T follicular helper cell (primary cell): ENCODE measurements around the gene GRM4.

ENCODE experiments used
- DNase-seq: peaks from one replicate; pipeline ENCODE4 v3.0.0-alpha.2; 2020; ENCODE audit warnings: low read depth

The GRM4 gene

DNA sequence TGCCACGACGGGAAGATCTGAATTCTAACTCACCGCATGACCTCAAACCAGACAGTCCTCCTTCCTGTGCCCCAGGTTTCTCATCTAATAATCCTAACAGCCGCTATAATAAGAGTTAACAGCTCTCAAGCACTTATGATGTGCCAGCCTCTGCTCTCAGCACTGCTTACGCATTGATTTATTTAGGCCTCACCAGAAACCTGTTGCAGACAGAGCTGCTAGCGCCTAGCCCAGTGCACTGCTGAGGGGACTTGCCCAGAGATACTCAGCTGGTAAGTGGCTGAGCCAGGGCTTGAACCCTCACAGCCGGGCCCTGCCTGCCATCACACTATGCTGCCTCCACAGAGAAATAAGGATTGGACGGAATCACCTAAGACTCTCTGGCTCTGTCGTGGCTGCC, 37.7 kb downstream of the GRM4 start:
- DNase-seq, result no peak

DNA sequence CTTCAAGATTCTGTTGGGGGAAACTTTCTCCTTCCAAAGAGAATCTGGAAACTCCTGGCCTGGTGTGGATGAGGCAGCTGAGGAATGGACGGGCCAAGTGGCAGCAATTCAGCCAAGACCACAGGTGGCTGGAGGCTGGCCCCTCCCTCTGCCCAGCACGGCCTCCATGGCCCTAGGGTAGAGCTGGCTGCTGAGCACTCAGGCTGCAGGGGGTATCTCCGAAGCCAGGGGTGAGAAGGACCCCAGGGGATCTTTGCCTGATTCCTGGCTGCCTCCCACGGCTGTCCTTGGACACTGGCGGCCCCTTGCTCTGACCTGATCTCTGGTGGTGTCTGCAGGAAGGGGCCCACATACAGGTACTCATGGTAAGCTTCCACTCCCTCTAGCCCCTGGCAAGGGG, 39.0 kb downstream of the GRM4 start:
- DNase-seq, result no peak

DNA sequence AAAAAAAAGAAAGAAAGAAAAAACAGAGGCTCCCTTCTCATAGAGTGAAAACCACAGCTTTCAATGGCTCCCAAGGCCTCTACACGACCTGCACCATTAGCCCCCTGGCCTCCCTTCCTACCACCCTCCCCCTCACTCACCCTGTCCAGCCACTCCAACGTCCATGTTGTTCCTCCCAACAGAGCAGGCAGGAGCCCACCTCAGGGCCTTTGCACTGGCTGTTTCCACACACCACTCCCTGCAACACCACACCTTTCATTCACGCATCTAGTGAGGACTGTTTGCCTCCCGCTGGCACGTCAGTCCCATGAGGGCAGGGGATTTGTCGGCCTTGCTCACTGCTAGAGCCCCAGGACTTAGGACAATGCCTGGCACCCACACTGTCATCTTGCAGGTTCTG, 39.5 kb downstream of the GRM4 start:
- DNase-seq, result no peak

DNA sequence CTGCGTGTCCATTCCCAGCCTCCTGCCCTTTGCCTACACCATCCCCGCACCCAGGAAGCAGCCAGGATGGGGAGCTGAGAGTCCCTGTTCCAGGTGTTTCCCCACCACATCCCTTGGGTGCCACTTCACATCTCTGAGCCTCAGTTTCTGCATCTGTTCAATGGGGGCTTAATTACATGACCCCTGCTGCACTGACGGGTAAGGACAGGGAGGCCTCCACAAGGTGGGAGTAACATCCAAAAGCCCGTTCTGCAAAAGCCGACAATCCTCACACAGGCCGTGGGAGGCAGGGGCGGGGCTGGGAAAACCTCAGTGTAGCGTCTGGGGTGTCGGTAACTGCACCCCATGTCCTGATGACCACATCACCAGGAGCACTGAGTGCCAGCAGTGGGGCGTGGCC, 41.3 kb downstream of the GRM4 start:
- DNase-seq, result no peak

DNA sequence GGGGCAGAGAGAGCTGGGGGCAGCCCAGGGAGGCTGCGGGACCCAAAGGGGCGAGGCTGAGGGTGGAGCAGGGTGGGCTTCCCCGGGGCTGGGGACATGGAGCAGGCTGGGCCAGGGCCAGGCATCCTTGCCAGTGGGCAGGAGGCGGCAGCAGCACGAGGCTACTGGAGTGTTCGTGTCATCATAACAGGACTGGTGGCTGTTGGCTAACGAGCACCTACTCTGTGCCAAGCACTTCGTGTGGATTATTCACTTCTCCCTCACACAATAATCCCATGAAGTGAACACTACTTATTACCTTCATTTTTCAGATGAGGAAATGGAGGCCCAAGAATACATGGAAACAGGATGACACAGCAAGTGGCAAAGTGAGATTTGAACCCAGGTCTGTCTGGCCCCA, 41.7 kb downstream of the GRM4 start:
- DNase-seq, result no peak

DNA sequence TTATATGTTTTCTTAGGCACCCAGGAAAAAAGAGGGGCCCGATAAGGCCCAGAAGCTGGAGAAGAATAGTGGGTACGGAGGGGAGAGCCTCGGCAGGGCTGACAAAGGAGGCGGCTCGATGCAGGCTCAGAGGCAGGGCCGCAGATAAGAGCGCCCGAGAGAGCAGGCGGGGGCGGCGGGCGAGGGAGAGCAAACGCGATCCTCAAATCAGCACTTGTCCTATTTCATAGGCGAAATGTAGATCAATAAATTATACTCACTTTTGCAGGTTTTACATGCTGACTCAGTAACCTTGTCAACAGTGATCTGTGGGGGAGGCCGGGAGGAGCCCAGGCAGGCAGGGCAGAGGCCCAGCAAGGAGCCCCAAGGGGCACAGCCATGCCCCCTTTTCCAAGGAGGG, 42.6 kb downstream of the GRM4 start:
- DNase-seq, result no peak

DNA sequence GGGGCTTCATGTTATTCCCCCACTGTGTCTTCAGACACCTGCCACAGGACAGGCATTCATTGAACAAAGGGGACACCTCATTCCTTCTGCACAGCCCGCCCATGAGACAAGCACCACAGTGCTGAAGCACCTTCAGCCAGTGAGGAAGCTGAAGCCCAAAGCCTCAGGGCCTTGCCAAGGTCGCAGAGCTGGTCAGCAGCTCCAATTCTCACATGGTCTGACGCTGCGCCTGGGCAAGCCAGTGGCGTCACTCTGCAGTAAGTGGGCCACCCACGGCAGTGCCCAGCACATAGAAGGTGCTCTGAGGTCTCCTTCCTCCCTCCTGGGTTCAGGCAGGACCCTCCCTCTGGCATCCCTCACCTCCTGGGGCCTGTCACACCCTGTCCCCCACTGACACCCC, 43.2 kb downstream of the GRM4 start:
- no peak for DNase-seq

DNA sequence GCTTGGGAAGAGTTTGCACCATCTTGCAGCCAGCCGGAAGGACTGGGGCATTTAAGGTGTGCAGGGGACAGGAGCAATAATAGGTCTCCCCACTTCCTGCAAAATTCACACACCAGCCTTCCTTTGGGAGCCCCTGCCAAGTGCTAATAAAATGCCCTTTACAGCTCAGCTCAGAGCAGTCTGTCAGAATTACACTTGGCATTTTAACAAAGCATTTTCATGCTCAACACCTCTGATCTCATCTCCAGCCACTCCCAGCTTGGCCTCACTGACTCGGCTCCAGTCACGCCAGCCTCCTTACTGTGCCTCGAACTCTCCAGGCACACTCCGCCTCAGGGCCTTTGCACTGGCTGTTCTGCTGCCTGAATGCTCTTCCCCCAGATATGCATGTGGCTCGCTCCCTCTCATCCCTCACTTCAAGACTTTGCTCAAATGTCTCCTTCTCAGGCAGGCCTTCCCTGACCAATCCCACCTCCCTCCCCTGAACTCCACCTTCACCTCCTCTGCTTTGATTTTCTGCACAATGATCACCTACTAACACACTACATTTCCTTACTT, 43.7 kb downstream of the GRM4 start:
- DNase-seq, result no peak

DNA sequence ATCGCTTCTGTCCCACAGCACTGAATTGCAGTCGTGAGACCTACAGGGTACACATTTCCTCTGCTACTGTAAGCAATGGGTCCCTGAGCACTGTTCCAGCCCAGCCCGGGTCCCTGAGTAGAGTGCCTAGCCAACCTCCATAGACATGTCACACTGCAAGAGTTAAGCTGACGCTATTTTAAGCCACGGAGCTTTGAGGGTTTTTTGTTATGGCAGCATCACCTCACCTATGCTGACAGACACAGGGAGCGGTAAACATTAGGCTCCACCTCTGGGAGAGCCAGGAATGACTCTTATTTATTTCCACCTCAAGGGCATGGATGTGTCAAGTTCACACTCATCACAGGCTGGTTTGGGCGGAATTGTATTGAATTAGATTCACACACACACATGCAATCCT, 45.1 kb downstream of the GRM4 start:
- no peak for DNase-seq

DNA sequence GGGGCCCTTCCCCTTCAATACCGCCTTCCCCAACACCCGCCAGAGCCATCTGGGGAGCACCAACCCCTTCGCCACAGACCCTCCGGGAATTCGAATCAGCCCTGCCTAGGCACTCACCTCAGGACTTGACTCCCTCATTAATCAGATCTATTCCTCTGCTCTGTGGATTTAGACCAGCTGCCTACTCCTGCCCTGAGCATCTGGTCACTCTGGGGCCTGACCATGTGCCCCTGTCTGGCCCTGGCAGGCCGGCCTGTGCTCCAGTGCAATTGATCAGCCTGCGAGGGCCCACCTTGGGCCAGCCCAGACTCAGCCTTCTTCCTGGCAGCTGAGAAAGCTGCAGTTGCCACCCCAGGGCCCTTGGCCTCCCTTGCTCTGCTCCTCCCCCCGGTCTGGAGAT, 46.0 kb downstream of the GRM4 start:
- DNase-seq, result no peak

DNA sequence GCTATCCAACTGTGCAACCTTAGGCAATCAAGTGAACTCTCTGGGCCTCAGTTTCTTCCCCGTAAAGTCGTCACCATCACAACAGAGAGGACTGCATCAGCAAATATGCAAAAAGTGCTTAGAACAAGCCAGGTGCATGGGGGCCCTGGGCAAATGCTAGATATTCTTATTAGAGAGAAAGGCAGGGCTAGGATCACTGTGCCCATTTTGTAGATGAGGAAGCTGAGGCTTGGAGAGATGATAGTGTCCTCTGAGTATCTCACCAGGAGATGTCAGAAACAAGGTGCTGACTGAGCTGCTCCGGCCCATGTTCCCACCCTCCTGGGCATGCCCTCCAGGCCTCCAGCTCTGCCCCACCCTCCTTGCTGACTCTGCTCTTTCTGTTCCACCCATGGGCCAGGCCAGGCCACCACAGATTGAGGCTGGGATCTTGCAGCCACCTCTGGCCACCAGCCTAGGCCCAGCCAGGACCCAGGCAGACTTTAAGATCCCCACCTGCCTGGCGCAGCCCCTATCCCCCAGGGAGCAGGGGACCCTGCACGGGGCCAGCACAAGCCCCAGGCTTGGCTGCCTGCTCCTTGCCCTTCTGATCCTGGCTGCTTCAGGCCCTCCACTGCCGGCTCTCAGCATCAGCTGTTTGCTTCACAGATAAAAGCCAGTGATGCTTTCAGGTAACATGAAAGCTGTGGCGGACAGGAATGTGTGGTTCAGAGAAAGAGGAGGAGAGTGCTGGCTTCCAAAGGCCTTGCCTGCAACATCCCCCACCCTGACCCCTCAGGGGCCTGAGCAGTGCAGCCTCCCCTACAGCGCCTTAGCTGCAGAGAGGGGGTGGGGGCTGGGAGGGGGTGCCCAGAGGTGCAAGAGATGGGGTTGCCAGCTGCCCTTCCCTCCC, 47.6 kb downstream of the GRM4 start:
- DNase-seq, result no peak

DNA sequence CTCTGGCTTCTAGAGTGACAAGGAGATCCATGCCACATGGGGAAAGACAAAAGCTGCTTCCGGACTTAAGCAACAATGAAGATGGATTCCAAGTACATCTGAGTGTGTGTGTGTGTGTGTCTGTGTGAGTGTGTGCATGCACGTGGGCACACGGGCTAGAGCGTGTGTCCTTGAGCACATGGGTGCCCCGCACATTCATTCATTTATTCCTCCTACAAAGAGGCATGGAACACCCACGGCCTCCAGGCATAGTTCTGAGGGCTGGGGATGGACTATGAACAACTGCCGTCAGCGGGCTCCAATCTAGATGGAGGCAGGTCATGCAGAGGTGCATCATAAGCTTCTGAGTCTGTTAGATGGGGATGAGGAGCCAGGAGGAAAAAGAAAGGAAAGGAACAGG, 49.1 kb downstream of the GRM4 start:
- DNase-seq, result no peak

DNA sequence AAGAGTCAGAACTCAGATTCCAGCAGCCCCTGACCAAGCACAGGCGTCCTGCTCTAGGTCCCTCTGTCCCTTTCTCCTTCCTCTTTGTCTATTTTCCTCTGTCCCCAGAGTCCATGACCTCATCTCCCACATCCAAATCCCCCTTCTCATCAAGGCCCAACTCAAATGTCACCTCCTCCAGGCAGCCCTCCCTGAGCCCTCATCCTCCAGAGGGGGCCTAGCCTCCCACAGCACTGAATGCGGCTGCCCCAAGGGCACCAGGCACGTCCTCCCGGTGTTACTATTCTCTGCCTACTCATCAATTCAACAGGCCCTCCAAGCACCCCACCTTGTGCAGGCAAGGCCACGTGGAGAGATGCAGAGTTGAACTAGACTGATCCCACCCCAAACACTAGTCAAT, 49.7 kb downstream of the GRM4 start:
- no peak for DNase-seq

DNA sequence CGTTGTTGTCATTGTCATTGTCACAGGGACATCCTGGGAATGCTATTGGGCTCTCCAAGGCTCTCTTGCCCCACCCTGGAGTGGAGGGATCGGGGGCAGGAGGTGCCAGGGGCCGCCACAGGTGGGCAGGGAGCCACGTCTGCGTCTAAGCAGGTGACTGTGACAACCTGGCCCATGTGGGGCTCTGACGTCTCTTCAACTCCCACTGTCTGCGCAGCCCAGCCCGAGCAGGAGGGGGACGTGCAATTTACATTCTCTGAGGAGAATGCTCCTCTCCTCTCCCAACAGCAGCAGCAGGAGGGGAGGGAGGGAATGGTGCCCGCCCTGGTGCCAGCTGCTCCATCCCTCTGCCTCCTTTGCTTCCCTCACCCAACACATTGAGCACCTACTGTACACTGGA, 50.1 kb downstream of the GRM4 start:
- no peak for DNase-seq

DNA sequence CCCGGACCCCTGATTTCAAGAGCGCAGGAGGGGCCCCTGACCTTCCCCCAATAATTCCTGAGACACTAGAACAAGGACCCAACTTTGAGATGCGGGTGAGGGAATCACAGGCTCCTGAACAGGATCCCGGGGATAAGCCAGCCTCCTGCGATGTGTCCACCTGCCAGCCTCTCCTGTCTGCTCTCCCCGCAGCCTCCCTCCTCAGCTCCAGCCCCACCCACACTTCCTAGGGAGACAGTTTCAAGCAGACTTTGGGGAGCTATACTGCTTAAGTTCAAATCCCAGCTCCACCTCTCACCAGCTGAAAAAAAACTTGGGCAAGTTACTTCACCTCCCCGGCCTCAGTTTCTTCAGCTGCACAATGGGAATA, 50.8 kb downstream of the GRM4 start:
- DNase-seq, result no peak

DNA sequence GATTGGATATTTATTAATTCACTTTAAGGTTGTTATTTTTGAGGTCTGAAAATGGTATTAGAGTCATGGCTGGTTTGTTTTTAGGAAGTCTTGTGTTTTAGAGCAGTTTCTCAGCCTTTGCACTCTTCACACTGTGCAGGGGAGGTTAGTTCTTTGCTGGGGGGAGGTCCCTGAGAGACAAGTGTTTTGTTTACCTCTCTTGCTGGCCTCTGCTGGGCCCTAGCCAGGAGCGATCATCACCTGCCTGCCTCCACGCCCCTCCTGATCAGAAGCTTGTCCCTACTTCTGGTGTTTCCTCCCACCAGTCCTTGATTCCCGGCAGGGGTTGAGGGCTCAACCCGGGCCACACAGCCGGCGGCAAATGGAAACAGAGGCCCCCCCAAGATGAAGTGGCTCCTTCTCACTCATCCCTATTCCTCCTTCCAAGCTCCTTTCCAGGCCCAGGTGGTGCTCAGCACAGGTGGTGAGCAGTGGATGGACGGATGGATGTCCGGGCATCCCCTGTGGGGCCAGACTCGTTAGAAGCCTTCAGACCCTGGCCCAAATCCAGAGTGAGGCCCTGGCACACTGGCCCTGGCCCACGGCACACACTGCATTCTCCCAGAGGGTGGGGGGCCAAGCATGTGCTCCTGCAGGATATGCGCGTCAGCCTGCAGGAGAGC, 51.3 kb downstream of the GRM4 start:
- no peak for DNase-seq

DNA sequence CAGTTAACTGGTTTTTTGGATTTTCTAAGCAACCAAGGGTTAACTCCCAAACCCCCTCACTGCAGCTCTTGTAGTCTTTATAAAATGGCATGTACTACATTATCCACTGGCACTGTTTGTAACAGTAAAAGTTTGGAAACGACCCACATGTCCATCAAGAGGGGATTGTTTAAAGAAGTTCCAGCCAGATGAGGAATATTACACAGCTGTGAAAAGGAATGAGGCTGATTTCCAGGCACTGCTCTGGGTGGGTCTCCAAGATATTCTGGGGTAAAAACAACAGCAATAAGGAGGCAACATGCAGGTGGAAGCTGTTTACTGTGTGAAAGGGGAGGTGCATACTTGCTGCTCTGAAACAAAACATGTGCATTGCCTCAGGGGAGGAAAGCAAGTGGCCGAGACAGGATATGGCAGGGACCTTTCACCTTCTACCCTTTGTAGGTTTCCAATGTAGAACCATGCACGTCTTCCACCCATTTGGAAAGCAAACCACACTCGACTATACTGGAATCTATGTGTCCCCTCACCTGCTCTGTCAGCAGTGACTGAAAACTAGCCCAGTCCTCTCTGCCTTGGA, 51.9 kb downstream of the GRM4 start:
- DNase-seq, result no peak

DNA sequence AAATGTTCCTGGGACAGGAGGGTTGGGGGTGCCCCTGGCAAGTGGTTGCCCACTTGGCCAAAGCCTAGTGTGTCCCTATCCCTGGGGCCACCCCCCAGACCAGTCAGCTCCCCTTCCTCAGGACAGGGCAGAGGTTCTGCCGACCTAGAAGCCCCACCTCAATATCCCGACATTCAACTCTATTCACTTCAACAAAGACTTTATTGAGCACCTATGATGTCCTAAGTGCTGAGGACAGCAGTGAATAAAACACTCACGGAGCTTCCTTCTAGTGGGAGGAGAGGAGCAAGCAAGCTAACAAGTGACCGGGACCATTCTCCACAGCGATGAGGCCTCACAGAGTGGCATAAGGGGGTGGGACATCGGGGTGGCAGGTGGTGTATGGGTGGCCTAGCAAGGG, 52.7 kb downstream of the GRM4 start:
- DNase-seq, result no peak

DNA sequence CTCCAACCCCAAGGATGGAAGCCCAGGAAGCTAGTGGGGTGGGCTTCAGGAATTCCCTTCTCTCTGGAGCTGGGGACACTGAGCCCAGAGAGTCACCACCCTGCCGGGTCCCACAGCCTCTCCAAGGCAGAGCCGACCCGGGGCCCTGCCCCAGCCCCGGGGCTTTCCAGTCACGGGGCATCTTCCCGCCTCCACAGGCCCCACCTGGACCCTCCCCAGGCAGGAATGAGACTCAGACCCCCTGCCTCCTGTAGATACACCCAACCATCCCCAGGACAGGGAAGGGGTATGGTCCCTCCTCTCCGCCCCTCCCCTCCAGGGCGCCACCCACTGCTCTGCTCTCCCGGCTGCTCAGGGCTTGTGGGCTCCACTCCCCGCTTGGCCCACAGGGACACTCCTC, 53.3 kb downstream of the GRM4 start:
- DNase-seq, result no peak

DNA sequence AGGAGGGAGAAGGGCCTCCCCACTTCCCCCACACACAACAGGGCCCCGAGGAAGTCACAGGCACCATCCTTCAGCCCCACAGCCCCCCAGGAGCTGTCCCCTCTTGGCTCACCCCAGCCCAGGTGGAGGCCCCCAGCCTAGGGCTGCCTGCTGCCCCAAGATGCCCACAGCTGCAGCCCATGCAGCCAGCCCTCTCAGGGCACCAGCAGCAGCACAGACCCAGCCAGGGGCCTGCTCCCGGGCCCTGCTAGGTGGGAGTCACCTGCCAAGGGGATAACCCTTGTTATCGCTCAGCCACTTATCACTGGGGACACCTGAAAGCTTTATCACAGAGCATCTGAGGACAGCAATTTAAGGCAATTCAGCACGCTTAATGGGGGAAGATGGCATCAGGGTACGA, 55.0 kb downstream of the GRM4 start:
- no peak for DNase-seq

DNA sequence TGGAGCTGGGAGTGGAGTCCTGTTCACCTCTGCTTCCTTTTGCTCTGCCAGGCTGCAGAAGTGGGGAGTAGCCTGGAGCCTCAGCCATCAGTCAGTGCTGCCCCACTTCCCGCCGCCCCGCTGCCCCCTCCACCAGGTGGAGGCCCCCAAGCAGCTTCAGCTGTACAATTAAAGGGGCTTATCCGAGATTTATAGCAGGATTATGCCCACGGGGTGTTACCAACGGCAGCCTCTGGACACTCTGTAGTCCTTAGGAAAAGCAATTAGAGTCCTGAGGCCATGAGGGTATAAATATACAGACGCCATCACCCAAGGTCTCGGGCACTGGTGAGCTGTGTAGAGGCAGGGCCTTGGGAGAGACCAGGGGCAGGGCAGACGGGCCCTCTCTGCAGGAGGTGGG, 55.4 kb downstream of the GRM4 start:
- no peak for DNase-seq

DNA sequence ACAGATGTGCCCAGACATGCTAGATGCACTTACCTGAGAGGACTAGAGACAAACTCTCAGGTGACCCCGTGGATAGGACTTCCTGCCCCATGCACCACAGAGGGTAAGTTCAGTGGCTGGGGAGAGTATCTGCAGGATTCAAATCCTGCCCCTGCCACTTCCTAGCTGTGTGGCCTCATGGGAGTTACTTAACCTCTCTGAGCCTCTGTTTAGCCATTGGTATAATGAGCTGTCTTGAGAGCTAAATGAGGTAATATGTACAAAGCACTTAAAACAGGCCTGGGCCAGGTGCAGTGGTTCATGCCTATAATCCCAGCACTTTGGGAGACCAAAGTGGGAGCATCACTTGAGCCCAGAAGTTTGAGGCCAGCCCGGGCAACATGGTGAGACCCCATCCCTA, 59.3 kb downstream of the GRM4 start:
- no peak for DNase-seq
